ENCODE measurements around the gene CRYGC. TPM values are rescaled to one million over a fixed set of nuclear protein-coding genes. Genes with fewer than 3 reads are reported as not detected.
"Not testable (repeated sequence)": the region's sequence is repeated elsewhere in the genome, so short reads cannot be mapped to it uniquely, and the experiment has no call there.

CRYGC gene
- total RNA-seq, 2 experiments from 2014 or later = not detected

- Mint-ChIP-seq H3K4me3 (no peak overlapping the region), H3K27me3 (ENCODE audit: low read depth) (no peaks in the 10 kb centered on the region), H3K4me1 (ENCODE audit: low read depth) (peaks cover 11% of the 10 kb centered on the region), H3K36me3 (ENCODE audit: low read depth) (no peaks in the 10 kb centered on the region), H3K27ac (no peak overlapping the region), H3K9me3 (peaks cover 8% of the 10 kb centered on the region)
- peak; percentile 14 for DNase-seq
- intact Hi-C loops (cut with micrococcal nuclease) = no loop called here
- CTCF ChIA-PET = interaction anchor here (0.6 to 1.1 kb wide), 2 partner anchors 41 to 1392 kb away, joined by 4 read pairs; no protein-coding TSS in a partner anchor
Observed at GRCh38 chr2:208134928-208135586, 5.4 kb upstream of the CRYGC start.

GRCh38 chr2:208130712-208131110, 1.1 kb upstream of the CRYGC start:
- H3K27ac Mint-ChIP-seq = no peak overlapping the region
- intact Hi-C loops (cut with micrococcal nuclease) = no loop called here
- CTCF ChIA-PET = no interaction called here

GRCh38 chr2:208128136-208128535, 1.5 kb downstream of the CRYGC start:
- no peak for DNase-seq
- Mint-ChIP-seq H3K27ac (no peak overlapping the region), H3K4me3 (no peak overlapping the region), H3K9me3 (no peaks in the 10 kb centered on the region), H3K4me1 (ENCODE audit: low read depth) (peaks cover 6% of the 10 kb centered on the region), H3K27me3 (ENCODE audit: low read depth) (peaks cover 24% of the 10 kb centered on the region), H3K36me3 (ENCODE audit: low read depth) (no peaks in the 10 kb centered on the region)
- intact Hi-C loops (cut with micrococcal nuclease) = no loop called here
- CTCF ChIA-PET = no interaction called here

More at GRCh38 chr2:208130712-208131110, 1.1 kb upstream of the CRYGC start:
- Mint-ChIP-seq H3K4me3 (no peak overlapping the region), H3K27me3 (ENCODE audit: low read depth) (peaks cover 7% of the 10 kb centered on the region), H3K4me1 (ENCODE audit: low read depth) (peaks cover 11% of the 10 kb centered on the region), H3K9me3 (no peaks in the 10 kb centered on the region), H3K36me3 (ENCODE audit: low read depth) (no peaks in the 10 kb centered on the region)
- DNase-seq = no peak

- intact Hi-C loops (cut with micrococcal nuclease) = no loop called here
- CTCF ChIA-PET = no interaction called here
- Mint-ChIP-seq H3K27ac (no peak overlapping the region), H3K9me3 (no peaks in the 10 kb centered on the region), H3K4me1 (ENCODE audit: low read depth) (peaks cover 6% of the 10 kb centered on the region), H3K27me3 (ENCODE audit: low read depth) (peaks cover 24% of the 10 kb centered on the region), H3K36me3 (ENCODE audit: low read depth) (no peaks in the 10 kb centered on the region), H3K4me3 (no peak overlapping the region)
- DNase-seq = no peak
Observed at GRCh38 chr2:208127090-208127489, 2.5 kb downstream of the CRYGC start.

GRCh38 chr2:208125251-208125650, 4.4 kb downstream of the CRYGC start:
- CTCF ChIA-PET = interaction anchor here (1.2 kb wide), 1 partner anchor 23 kb away, joined by 3 read pairs; no protein-coding TSS in a partner anchor
- Mint-ChIP-seq H3K27me3 (ENCODE audit: low read depth) (peaks cover 29% of the 10 kb centered on the region), H3K27ac (no peak overlapping the region), H3K4me1 (ENCODE audit: low read depth) (peaks cover 6% of the 10 kb centered on the region), H3K36me3 (ENCODE audit: low read depth) (no peaks in the 10 kb centered on the region), H3K9me3 (no peaks in the 10 kb centered on the region), H3K4me3 (no peak overlapping the region)
- no peak for DNase-seq
- intact Hi-C loops (cut with micrococcal nuclease) = no loop called here

- DNase-seq; intact Hi-C loops (cut with micrococcal nuclease): not testable (repeated sequence)
Observed at GRCh38 chr2:208124013-208124715, 5.5 kb downstream of the CRYGC start, which contains the start of gene CRYGD. Gene CRYGD (minus strand): TSS chr2:208124524. CDS start chr2:208124473, 51 bp downstream.

GRCh38 chr2:208122248-208122647, 7.4 kb downstream of the CRYGC start:
- Mint-ChIP-seq H3K9me3 (no peaks in the 10 kb centered on the region), H3K4me3 (no peak overlapping the region), H3K27ac (no peak overlapping the region), H3K36me3 (ENCODE audit: low read depth) (no peaks in the 10 kb centered on the region), H3K4me1 (ENCODE audit: low read depth) (peaks cover 6% of the 10 kb centered on the region), H3K27me3 (ENCODE audit: low read depth) (peaks cover 23% of the 10 kb centered on the region)
- DNase-seq = no peak
- intact Hi-C loops (cut with micrococcal nuclease) = no loop called here
- CTCF ChIA-PET = interaction anchor here (0.9 kb wide), 1 partner anchor 53 kb away, joined by 4 read pairs; no protein-coding TSS in a partner anchor

More at GRCh38 chr2:208124013-208124715, 5.5 kb downstream of the CRYGC start, which contains the start of gene CRYGD:
- CTCF ChIA-PET = interaction anchor here (1.2 kb wide), 1 partner anchor 22 kb away, joined by 3 read pairs; no protein-coding TSS in a partner anchor
- H3K36me3 Mint-ChIP-seq (ENCODE audit: low read depth); H3K4me1 Mint-ChIP-seq (ENCODE audit: low read depth); H3K9me3 Mint-ChIP-seq; H3K27ac Mint-ChIP-seq: not testable (repeated sequence)
- peaks cover 29% of the 10 kb centered on the region for H3K27me3 Mint-ChIP-seq (ENCODE audit: low read depth)
- H3K4me3 Mint-ChIP-seq = peak within 1 kb of the TSS; percentile 45

GRCh38 chr2:208118918-208119317, 10.7 kb downstream of the CRYGC start:
- DNase-seq = no peak
- peaks cover 9% of the 10 kb centered on the region for H3K27me3 Mint-ChIP-seq (ENCODE audit: low read depth)
- H3K27ac Mint-ChIP-seq = no peak overlapping the region
- intact Hi-C loops (cut with micrococcal nuclease) = no loop called here
- H3K36me3 Mint-ChIP-seq (ENCODE audit: low read depth) = no peaks in the 10 kb centered on the region
- no peak overlapping the region for H3K4me3 Mint-ChIP-seq
- CTCF ChIA-PET = interaction anchor here (0.6 kb wide), 1 partner anchor 346 kb away, joined by 5 read pairs; no protein-coding TSS in a partner anchor
- peaks cover 2% of the 10 kb centered on the region for H3K4me1 Mint-ChIP-seq (ENCODE audit: low read depth)
- H3K9me3 Mint-ChIP-seq = no peaks in the 10 kb centered on the region

GRCh38 chr2:208117390-208117789, 12.2 kb downstream of the CRYGC start:
- DNase-seq; H3K4me3 Mint-ChIP-seq; intact Hi-C loops (cut with micrococcal nuclease); H3K27me3 Mint-ChIP-seq (ENCODE audit: low read depth); H3K4me1 Mint-ChIP-seq (ENCODE audit: low read depth); H3K36me3 Mint-ChIP-seq (ENCODE audit: low read depth); H3K9me3 Mint-ChIP-seq; H3K27ac Mint-ChIP-seq: not testable (repeated sequence)
- CTCF ChIA-PET = interaction anchor here (0.6 kb wide), 1 partner anchor 17 kb away, joined by 3 read pairs; no protein-coding TSS in a partner anchor

- no peak for DNase-seq
- H3K36me3 Mint-ChIP-seq (ENCODE audit: low read depth) = no peaks in the 10 kb centered on the region
- H3K4me1 Mint-ChIP-seq (ENCODE audit: low read depth) = no peaks in the 10 kb centered on the region
- H3K9me3 Mint-ChIP-seq = no peaks in the 10 kb centered on the region
- CTCF ChIA-PET = no interaction called here
- intact Hi-C loops (cut with micrococcal nuclease) = no loop called here
- H3K4me3 Mint-ChIP-seq = no peak overlapping the region
- peaks cover 1% of the 10 kb centered on the region for H3K27me3 Mint-ChIP-seq (ENCODE audit: low read depth)
- no peak overlapping the region for H3K27ac Mint-ChIP-seq
Observed at GRCh38 chr2:208112969-208113368, 16.7 kb downstream of the CRYGC start.

GRCh38 chr2:208112273-208112745, 17.3 kb downstream of the CRYGC start:
- H3K27me3 Mint-ChIP-seq (ENCODE audit: low read depth); H3K4me3 Mint-ChIP-seq; H3K4me1 Mint-ChIP-seq (ENCODE audit: low read depth); DNase-seq; H3K27ac Mint-ChIP-seq; H3K9me3 Mint-ChIP-seq; CTCF ChIA-PET; intact Hi-C loops (cut with micrococcal nuclease); H3K36me3 Mint-ChIP-seq (ENCODE audit: low read depth): not testable (repeated sequence)

- H3K4me3 Mint-ChIP-seq = no peak overlapping the region
- H3K27ac Mint-ChIP-seq = no peak overlapping the region
- CTCF ChIA-PET = interaction anchor here (2.0 kb wide), 1 partner anchor 72 kb away, joined by 9 read pairs; no protein-coding TSS in a partner anchor
- H3K4me1 Mint-ChIP-seq (ENCODE audit: low read depth) = peaks cover 8% of the 10 kb centered on the region
- no peaks in the 10 kb centered on the region for H3K36me3 Mint-ChIP-seq (ENCODE audit: low read depth)
- H3K27me3 Mint-ChIP-seq (ENCODE audit: low read depth) = no peaks in the 10 kb centered on the region
- H3K9me3 Mint-ChIP-seq = no peaks in the 10 kb centered on the region
- intact Hi-C loops (cut with micrococcal nuclease) = loop anchor here (2.0 kb wide), 1 partner anchor 71 kb away; no protein-coding TSS in a partner anchor
- DNase-seq = no peak
Observed at GRCh38 chr2:208103616-208104015, 26.0 kb downstream of the CRYGC start.

Measured in activated naive CD4-positive, alpha-beta T cell treated with anti-CD3 and anti-CD28 coated beads for 36 hours (primary cell).